ENCODE measurements around the gene TMEM171. TPM values are rescaled to one million over a fixed set of nuclear protein-coding genes. Genes with fewer than 3 reads are reported as not detected.

The TMEM171 gene
- total RNA-seq, 1 donor from 2014 or later, result not detected

DNA sequence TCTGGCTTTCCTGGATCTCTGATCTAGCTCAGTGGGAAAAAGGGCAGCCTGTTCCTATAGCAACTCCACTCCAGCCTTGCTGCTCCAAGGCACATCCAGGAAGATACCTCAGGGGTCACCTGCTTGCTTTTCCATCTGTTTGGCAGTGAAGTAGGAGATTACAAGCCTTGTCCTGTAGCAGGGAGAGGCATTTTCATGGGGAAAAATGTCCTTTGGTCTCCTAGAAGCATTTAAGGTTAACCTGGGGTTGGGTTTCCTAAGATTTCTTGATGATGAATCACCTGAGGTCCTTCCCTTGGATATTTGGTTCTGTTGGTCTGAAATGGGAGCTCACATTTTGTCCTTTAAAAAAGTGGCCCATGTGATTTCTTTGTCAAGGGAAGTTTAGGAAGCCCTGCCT, 51.1 kb downstream of the TMEM171 start:
- H3K4me1 Mint-ChIP-seq, result peaks cover 3% of the 10 kb centered on the region
- TF ChIP-seq, protein P1, sequence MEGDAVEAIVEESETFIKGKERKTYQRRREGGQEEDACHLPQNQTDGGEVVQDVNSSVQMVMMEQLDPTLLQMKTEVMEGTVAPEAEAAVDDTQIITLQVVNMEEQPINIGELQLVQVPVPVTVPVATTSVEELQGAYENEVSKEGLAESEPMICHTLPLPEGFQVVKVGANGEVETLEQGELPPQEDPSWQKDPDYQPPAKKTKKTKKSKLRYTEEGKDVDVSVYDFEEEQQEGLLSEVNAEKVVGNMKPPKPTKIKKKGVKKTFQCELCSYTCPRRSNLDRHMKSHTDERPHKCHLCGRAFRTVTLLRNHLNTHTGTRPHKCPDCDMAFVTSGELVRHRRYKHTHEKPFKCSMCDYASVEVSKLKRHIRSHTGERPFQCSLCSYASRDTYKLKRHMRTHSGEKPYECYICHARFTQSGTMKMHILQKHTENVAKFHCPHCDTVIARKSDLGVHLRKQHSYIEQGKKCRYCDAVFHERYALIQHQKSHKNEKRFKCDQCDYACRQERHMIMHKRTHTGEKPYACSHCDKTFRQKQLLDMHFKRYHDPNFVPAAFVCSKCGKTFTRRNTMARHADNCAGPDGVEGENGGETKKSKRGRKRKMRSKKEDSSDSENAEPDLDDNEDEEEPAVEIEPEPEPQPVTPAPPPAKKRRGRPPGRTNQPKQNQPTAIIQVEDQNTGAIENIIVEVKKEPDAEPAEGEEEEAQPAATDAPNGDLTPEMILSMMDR (IDR thresholded peaks at IDR 0.05), result no peak
- ChIA-PET CTCF (no interaction called here), POLR2A (no interaction called here)
- DNase-seq, result no peak
- intact Hi-C loops (cut with micrococcal nuclease), result no loop called here
- no peak overlapping the region for H3K27ac Mint-ChIP-seq
- no peaks in the 10 kb centered on the region for H3K36me3 Mint-ChIP-seq (ENCODE audit: low read depth)
- H3K9me3 Mint-ChIP-seq, result no peaks in the 10 kb centered on the region
- H3K27me3 Mint-ChIP-seq, result peaks cover 55% of the 10 kb centered on the region
- no peak overlapping the region for H3K4me3 Mint-ChIP-seq
- no peak for ATAC-seq (ENCODE audit: low read depth)

DNA sequence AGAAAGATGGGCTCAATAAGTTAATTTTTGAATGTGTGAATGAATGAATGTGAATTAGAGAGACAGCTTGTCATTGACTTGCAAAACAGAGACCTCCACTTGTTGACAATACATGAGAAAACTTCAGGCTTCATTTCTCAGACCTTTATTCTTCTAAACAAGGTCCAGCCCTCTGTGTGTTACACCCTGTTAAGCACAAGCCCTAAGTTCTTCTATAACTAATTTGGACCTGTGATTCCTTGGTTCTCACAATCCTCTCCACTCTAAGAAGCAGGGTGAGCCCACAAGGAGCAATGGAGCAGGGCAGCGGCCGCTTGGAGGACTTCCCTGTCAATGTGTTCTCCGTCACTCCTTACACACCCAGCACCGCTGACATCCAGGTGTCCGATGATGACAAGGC, 52.6 kb downstream of the TMEM171 start, which contains the start of gene TMEM174:
Gene TMEM174, plus strand, starts transcription at position 243 of the 400 bp plus-strand sequence. Its CDS starts 51 bp downstream, at position 294.
- no peaks in the 10 kb centered on the region for H3K36me3 Mint-ChIP-seq (ENCODE audit: low read depth)
- ChIA-PET CTCF (interaction anchor here (0.6 kb wide), 1 partner anchor 305 kb away, joined by 3 read pairs; no protein-coding TSS in a partner anchor), POLR2A (no interaction called here)
- no peak within 1 kb of the TSS for H3K4me3 Mint-ChIP-seq
- DNase-seq (no peak), ATAC-seq (ENCODE audit: low read depth) (no peak)
- H3K27ac Mint-ChIP-seq, result no peak within 1 kb of the TSS
- peaks cover 50% of the 10 kb centered on the region for H3K27me3 Mint-ChIP-seq
- H3K4me1 Mint-ChIP-seq, result peaks cover 3% of the 10 kb centered on the region
- TF ChIP-seq, protein P1 (IDR thresholded peaks at IDR 0.05), result no peak
- H3K9me3 Mint-ChIP-seq, result no peaks in the 10 kb centered on the region
- intact Hi-C loops (cut with micrococcal nuclease), result no loop called here

DNA sequence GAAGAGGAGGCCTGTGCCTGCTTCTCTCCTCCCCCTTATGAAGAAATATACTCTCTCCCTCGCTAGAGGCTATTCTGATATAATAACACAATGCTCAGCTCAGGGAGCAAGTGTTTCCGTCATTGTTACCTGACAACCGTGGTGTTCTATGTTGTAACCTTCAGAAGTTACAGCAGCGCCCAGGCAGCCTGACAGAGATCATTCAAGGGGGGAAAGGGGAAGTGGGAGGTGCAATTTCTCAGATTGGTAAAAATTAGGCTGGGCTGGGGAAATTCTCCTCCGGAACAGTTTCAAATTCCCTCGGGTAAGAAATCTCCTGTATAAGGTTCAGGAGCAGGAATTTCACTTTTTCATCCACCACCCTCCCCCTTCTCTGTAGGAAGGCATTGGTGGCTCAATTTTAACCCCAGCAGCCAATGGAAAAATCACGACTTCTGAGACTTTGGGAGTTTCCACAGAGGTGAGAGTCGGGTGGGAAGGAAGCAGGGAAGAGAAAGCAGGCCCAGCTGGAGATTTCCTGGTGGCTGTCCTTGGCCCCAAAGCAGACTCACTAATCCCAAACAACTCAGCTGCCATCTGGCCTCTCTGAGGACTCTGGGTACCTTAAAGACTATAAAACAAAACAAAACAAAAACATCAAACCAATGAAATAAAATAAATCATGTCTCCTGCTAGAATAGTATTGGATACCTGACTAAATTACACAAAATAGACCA, 53.9 kb downstream of the TMEM171 start:
- Mint-ChIP-seq H3K4me1 (peaks cover 3% of the 10 kb centered on the region), H3K27ac (no peak overlapping the region), H3K9me3 (no peaks in the 10 kb centered on the region), H3K27me3 (peaks cover 47% of the 10 kb centered on the region), H3K36me3 (ENCODE audit: low read depth) (no peaks in the 10 kb centered on the region), H3K4me3 (no peak overlapping the region)
- POLR2A ChIA-PET, result no interaction called here
- intact Hi-C loops (cut with micrococcal nuclease), result no loop called here
- TF ChIP-seq, protein P1 (IDR thresholded peaks at IDR 0.05), result no peak
- DNase-seq, result no peak
- CTCF ChIA-PET, result no interaction called here
- no peak for ATAC-seq (ENCODE audit: low read depth)

DNA sequence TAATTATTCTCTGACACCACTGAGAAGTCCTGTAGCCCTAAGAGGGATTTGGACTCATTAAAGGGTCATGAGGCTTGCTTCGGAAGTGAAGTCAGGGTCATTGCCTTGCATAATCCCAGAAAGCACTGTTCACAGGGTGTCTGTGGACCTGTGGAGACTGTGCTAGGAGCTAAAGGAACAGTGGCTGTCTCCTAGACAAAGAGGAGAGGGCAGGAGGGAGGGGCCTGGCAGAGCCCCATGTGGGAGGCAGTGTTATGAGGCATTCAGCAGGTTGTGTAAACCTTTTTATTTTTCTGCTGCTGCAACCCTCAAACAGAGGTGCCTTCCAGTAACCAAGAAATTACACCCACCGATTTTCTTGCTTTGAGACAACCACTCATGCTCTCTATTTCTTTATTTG, 55.9 kb downstream of the TMEM171 start:
- Mint-ChIP-seq H3K36me3 (ENCODE audit: low read depth) (no peaks in the 10 kb centered on the region), H3K4me1 (peaks cover 3% of the 10 kb centered on the region), H3K4me3 (no peak overlapping the region), H3K27me3 (peaks cover 36% of the 10 kb centered on the region), H3K27ac (no peak overlapping the region), H3K9me3 (no peaks in the 10 kb centered on the region)
- TF ChIP-seq, protein P1 (IDR thresholded peaks at IDR 0.05), result no peak
- intact Hi-C loops (cut with micrococcal nuclease), result no loop called here
- no peak for DNase-seq
- ATAC-seq (ENCODE audit: low read depth), result no peak
- POLR2A ChIA-PET, result no interaction called here
- CTCF ChIA-PET, result no interaction called here

DNA sequence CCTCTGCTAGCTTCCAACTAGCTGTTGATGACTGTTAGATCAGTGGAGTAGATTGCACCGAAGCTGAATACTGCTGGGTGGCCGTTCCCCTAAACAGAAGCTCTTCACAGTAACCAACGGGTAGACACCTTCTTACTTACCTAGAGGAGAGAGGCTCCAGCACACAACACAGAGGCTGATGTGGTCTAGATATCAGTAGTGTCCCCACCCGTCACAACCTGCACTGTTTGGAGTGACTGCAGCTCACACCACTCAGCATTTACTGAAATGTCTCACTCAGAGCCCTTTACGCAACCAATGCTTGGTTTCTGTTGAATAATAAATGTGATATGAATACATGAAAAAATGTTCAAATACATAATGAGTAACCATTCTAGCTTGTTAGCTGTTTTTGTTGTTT, 57.9 kb downstream of the TMEM171 start:
- no peak overlapping the region for H3K4me3 Mint-ChIP-seq
- TF ChIP-seq, protein P1 (IDR thresholded peaks at IDR 0.05), result no peak
- H3K27me3 Mint-ChIP-seq, result peaks cover 39% of the 10 kb centered on the region
- H3K4me1 Mint-ChIP-seq, result peaks cover 3% of the 10 kb centered on the region
- no peaks in the 10 kb centered on the region for H3K9me3 Mint-ChIP-seq
- ATAC-seq (ENCODE audit: low read depth) (no peak), DNase-seq (no peak)
- H3K36me3 Mint-ChIP-seq (ENCODE audit: low read depth), result no peaks in the 10 kb centered on the region
- CTCF ChIA-PET, result no interaction called here
- intact Hi-C loops (cut with micrococcal nuclease), result no loop called here
- H3K27ac Mint-ChIP-seq, result no peak overlapping the region
- POLR2A ChIA-PET, result no interaction called here
